CD14-positive monocyte (primary cell): ENCODE data around the gene SLC38A9. TPM values are rescaled to one million over a fixed set of nuclear protein-coding genes. Genes with fewer than 3 reads are reported as not detected.

Experiments used
- DNase-seq, 3 donors: peaks; one replicate each; pipeline ENCODE4 v3.0.0-alpha.2; 2011 to 2022
- H2AFZ ChIP-seq: 2 replicates; pipeline ENCODE4 v1.6.0; 2012; ENCODE audit warnings: mild to moderate bottlenecking, low read depth, low read length, inconsistent platforms; ENCODE audit not compliant: insufficient read depth, poor library complexity, severe bottlenecking
- H3K27ac ChIP-seq, 2 donors: 1 replicate in 1 of 2; 2 replicates in 1 of 2; pipeline ENCODE4 v1.5.1; 2012 to 2013; ENCODE audit warnings: low read length in 2 of 2, control low read depth in 1 of 2, inconsistent platforms in 1 of 2, low read depth in 1 of 2, mild to moderate bottlenecking in 1 of 2
- H3K27me3 ChIP-seq, 2 donors: one replicate each; pipeline versions ENCODE4 v1.6.0 to v1.6.1; 2011 to 2013; ENCODE audit warnings: low read length in 2 of 2; ENCODE audit not compliant: control insufficient read depth in 2 of 2, insufficient read depth in 2 of 2
- H3K36me3 ChIP-seq, 2 donors: replicated peaks in 1 of 2; 1 replicate in 1 of 2; 2 replicates in 1 of 2; pipeline versions ENCODE4 v1.5.1 to v1.6.1; 2012 to 2013; ENCODE audit warnings: low read length in 2 of 2, control low read depth in 1 of 2, inconsistent platforms in 1 of 2, mild to moderate bottlenecking in 1 of 2; ENCODE audit not compliant: insufficient read depth in 2 of 2, control insufficient read depth in 1 of 2
- H3K4me1 ChIP-seq, 2 donors: 1 replicate in 1 of 2; 2 replicates in 1 of 2; pipeline versions ENCODE4 v1.5.1 to v1.6.1; 2012 to 2013; ENCODE audit warnings: low read length in 2 of 2, control low read depth in 1 of 2, inconsistent platforms in 1 of 2, mild to moderate bottlenecking in 1 of 2, moderate library complexity in 1 of 2; ENCODE audit not compliant: insufficient read depth in 2 of 2, control insufficient read depth in 1 of 2
- H3K4me2 ChIP-seq: replicated peaks from 2 replicates; pipeline ENCODE3; 2012; ENCODE audit warnings: low read length, moderate library complexity, mild to moderate bottlenecking; ENCODE audit not compliant: poor library complexity, severe bottlenecking; ENCODE audit errors: extremely low read depth
- H3K4me3 ChIP-seq, 3 experiments: fragments of 200-600 bp in 1 of 3; sonication (generic) in 1 of 3; replicated peaks in 1 of 3; 1 replicate in 2 of 3; 2 replicates in 1 of 3; pipeline ENCODE4 v1.5.1; 2011 to 2013; ENCODE audit warnings: low read length in 3 of 3, mild to moderate bottlenecking in 3 of 3, control low read depth in 2 of 3, low read depth in 2 of 3, inconsistent platforms in 1 of 3, moderate library complexity in 1 of 3
- H3K79me2 ChIP-seq: 2 replicates; pipeline ENCODE4 v1.6.0; 2012; ENCODE audit warnings: mild to moderate bottlenecking, control low read depth, inconsistent platforms, low read length, moderate library complexity; ENCODE audit not compliant: insufficient read depth
- H3K9ac ChIP-seq: 2 replicates; pipeline ENCODE4 v1.6.0; 2017; ENCODE audit warnings: low read length, mild to moderate bottlenecking; ENCODE audit not compliant: insufficient read depth, poor library complexity, severe bottlenecking
- H3K9me3 ChIP-seq, 2 donors: replicated peaks in 1 of 2; 1 replicate in 1 of 2; 2 replicates in 1 of 2; pipeline versions ENCODE4 v1.5.1 to v1.6.1; 2012 to 2013; ENCODE audit warnings: low read length in 2 of 2, control low read depth in 1 of 2; ENCODE audit not compliant: control insufficient read depth in 1 of 2, insufficient read depth in 1 of 2
- H4K20me1 ChIP-seq: 2 replicates; pipeline ENCODE4 v1.6.0; 2012; ENCODE audit warnings: mild to moderate bottlenecking, low read length, control low read depth, moderate library complexity; ENCODE audit not compliant: insufficient read depth
- H3K27ac Mint-ChIP-seq, 7 donors: one replicate each; pipeline ENCODE4 v1.8.0; 2020; ENCODE audit warnings: mild to moderate bottlenecking in 7 of 7, mixed read lengths in 7 of 7, moderate library complexity in 6 of 7, inconsistent platforms in 2 of 7
- H3K27me3 Mint-ChIP-seq, 3 donors: one replicate each; pipeline ENCODE4 v1.8.0; 2021 to 2022; ENCODE audit warnings: low read depth in 3 of 3, mild to moderate bottlenecking in 3 of 3, mixed read lengths in 3 of 3, moderate library complexity in 3 of 3, inconsistent platforms in 1 of 3
- H3K36me3 Mint-ChIP-seq, 2 donors: one replicate each; pipeline ENCODE4 v1.8.0; 2020; ENCODE audit warnings: mixed read lengths in 2 of 2, inconsistent platforms in 1 of 2, mild to moderate bottlenecking in 1 of 2
- H3K4me1 Mint-ChIP-seq: one replicate; pipeline ENCODE4 v1.8.0; 2020; ENCODE audit warnings: mild to moderate bottlenecking, mixed read lengths
- H3K4me3 Mint-ChIP-seq, 2 donors: one replicate each; pipeline ENCODE4 v1.8.0; 2020; ENCODE audit warnings: mild to moderate bottlenecking in 2 of 2, mixed read lengths in 2 of 2, moderate library complexity in 1 of 2
- H3K9me3 Mint-ChIP-seq, 7 donors: one replicate each; pipeline ENCODE4 v1.8.0; 2020 to 2022; ENCODE audit warnings: mixed read lengths in 7 of 7, mild to moderate bottlenecking in 6 of 7, moderate library complexity in 6 of 7, inconsistent platforms in 2 of 7
- WGBS: methylation state at CpG from one replicate; pipeline ENCODE4 v1.1.5; 2013; ENCODE audit warnings: missing lambda C conversion rate; ENCODE audit not compliant: insufficient coverage; 5-methylcytosine and 5-hydroxymethylcytosine counted together
- intact Hi-C, 2 donors: fragments of 100-400 bp; cut with micrococcal nuclease; formaldehyde crosslinking; loops; one replicate each; pipeline versions ENCODE4 v1.15.0 to v1.15.1; 2023
- polyA plus RNA-seq, 3 donors: library from polyadenylated mRNA; depleted of rRNA in 1 of 3; unstranded in 2 of 3; stranded (reverse) in 1 of 3; fragments of 300-500 nt in 2 of 3; fragments of >200 nt in 1 of 3; fragmentation: Illumina TruSeq in 2 of 3; gene quantifications; 1 replicate in 2 of 3; 2 replicates in 1 of 3; pipeline ENCODE4 v1.2.3, GENCODE V29; 2012 to 2021
- TF ChIP-seq, protein P1 (sequence below): fragments of 200-600 bp; IDR thresholded peaks from one replicate; pipeline ENCODE4 v1.8.0; 2022; ENCODE audit warnings: antibody characterized with exemption, mild to moderate bottlenecking

The SLC38A9 gene
- polyA plus RNA-seq, 3 donors = 10.7 to 15.2 (median 14.1) TPM

DNA sequence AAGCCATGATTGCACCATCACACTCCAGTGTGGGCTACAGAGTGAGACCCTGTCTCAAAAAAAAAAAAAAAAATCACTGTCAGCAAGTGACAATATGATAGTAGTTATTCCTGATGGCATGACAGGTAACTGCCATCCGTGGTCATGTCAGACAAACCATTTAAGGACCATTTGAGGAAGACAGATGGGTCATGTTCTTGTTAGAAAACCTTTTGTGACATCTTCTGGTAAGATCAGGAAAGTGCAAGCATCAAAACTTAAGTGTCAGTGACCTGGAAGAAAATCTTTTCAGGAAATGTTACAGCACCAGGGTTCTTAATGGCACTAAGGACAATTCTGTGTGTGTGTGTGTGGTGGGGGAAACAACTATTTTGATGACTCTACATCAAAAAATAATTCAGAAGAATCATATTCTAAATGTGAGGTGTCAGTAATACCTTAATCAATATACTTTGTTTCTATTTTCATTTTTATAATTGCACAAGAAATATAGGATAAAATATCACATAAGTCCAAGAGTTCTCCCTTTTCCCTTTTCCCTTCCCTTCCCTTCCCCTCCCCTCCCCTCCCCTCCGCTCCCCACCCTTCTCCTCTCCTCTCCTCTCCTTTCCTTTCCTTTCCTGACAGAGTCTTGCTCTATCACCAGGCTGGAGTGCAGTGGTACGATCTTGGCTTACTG, 17.8 kb downstream of the SLC38A9 start:
- H3K4me3 ChIP-seq = no peak overlapping the region
- no peak overlapping the region for H3K27ac ChIP-seq
- Mint-ChIP-seq H3K36me3 (peaks cover 3 to 26% of the 10 kb centered on the region in 2 donors), H3K4me1 (peaks cover 8% of the 10 kb centered on the region), H3K27me3 (no peaks in the 10 kb centered on the region), H3K27ac (peak overlapping the region in 3 of 7 donors; percentile 61 to 73 (median 72)), H3K4me3 (no peak overlapping the region), H3K9me3 (peaks cover 0 to 5% (median 0%) of the 10 kb centered on the region in 7 donors)
- no peaks in the 10 kb centered on the region for H3K9me3 ChIP-seq
- peaks cover 4 to 17% of the 10 kb centered on the region in 2 donors for H3K36me3 ChIP-seq
- H3K27me3 ChIP-seq = no peaks in the 10 kb centered on the region
- peaks cover 8% of the 10 kb centered on the region for H4K20me1 ChIP-seq
- 100% methylated on average over 3 of the region's 3 CpGs for WGBS
- H3K9ac ChIP-seq = no peak overlapping the region
- intact Hi-C loops = no loop called here
- no peaks in the 10 kb centered on the region for H3K79me2 ChIP-seq
- H3K4me1 ChIP-seq = peaks cover 6 to 7% of the 10 kb centered on the region in 2 donors
- H2AFZ ChIP-seq = no peak overlapping the region
- H3K4me2 ChIP-seq = no peak overlapping the region
- no peak for DNase-seq
- TF ChIP-seq, protein P1, sequence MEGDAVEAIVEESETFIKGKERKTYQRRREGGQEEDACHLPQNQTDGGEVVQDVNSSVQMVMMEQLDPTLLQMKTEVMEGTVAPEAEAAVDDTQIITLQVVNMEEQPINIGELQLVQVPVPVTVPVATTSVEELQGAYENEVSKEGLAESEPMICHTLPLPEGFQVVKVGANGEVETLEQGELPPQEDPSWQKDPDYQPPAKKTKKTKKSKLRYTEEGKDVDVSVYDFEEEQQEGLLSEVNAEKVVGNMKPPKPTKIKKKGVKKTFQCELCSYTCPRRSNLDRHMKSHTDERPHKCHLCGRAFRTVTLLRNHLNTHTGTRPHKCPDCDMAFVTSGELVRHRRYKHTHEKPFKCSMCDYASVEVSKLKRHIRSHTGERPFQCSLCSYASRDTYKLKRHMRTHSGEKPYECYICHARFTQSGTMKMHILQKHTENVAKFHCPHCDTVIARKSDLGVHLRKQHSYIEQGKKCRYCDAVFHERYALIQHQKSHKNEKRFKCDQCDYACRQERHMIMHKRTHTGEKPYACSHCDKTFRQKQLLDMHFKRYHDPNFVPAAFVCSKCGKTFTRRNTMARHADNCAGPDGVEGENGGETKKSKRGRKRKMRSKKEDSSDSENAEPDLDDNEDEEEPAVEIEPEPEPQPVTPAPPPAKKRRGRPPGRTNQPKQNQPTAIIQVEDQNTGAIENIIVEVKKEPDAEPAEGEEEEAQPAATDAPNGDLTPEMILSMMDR = no peak

- H3K36me3 ChIP-seq = peaks cover 3 to 14% of the 10 kb centered on the region in 2 donors
- H3K27me3 ChIP-seq = no peaks in the 10 kb centered on the region
- Mint-ChIP-seq H3K27ac (no peak overlapping the region), H3K4me1 (peaks cover 7% of the 10 kb centered on the region), H3K36me3 (peaks cover 3 to 24% of the 10 kb centered on the region in 2 donors), H3K27me3 (no peaks in the 10 kb centered on the region), H3K4me3 (no peak overlapping the region), H3K9me3 (peaks cover 0 to 5% (median 0%) of the 10 kb centered on the region in 7 donors)
- peaks cover 8% of the 10 kb centered on the region for H4K20me1 ChIP-seq
- no peak overlapping the region for H3K9ac ChIP-seq
- WGBS = no CpG with 5 or more reads among the region's 1 CpG
- peaks cover 6 to 7% of the 10 kb centered on the region in 2 donors for H3K4me1 ChIP-seq
- no peak overlapping the region for H3K4me3 ChIP-seq
- intact Hi-C loops = no loop called here
- H3K9me3 ChIP-seq = no peaks in the 10 kb centered on the region
- no peak overlapping the region for H2AFZ ChIP-seq
- no peak overlapping the region for H3K27ac ChIP-seq
- no peak overlapping the region for H3K4me2 ChIP-seq
- no peaks in the 10 kb centered on the region for H3K79me2 ChIP-seq
- no peak for DNase-seq
- TF ChIP-seq, protein P1 = no peak
These were observed 19.6 kb downstream of the SLC38A9 start for GRCh38 chr5:55692509-55692908.
